Kidney (tissue), 14 donors: ENCODE measurements around the gene AP5M1. TPM values are rescaled to one million over a fixed set of nuclear protein-coding genes. Genes with fewer than 3 reads are reported as not detected.
"Not testable (repeated sequence)": the region's sequence is repeated elsewhere in the genome, so short reads cannot be mapped to it uniquely, and the experiment has no call there.

Source experiments
- DNase-seq, 5 donors: peaks; one replicate each; pipeline ENCODE4 v3.0.0-alpha.2; 2013 to 2020
- FAIRE-seq: peaks from 2 replicates; lab custom pipeline; 2012; peaks lifted over from hg19 to GRCh38; lab: Jason Lieb, UNC
- H3K27ac ChIP-seq, 2 donors: one replicate each; pipeline ENCODE4 v1.7.0; 2013; ENCODE audit warnings: low read depth in 2 of 2, low read length in 2 of 2, inconsistent platforms in 1 of 2
- H3K27me3 ChIP-seq: one replicate; pipeline ENCODE4 v1.7.1; 2013; ENCODE audit warnings: low read length, inconsistent platforms; ENCODE audit not compliant: control insufficient read depth, insufficient read depth
- H3K36me3 ChIP-seq, 3 donors: one replicate each; pipeline versions ENCODE4 v1.7.0 to v1.7.1; 2013; ENCODE audit warnings: low read length in 3 of 3, control low read depth in 1 of 3, inconsistent platforms in 1 of 3; ENCODE audit not compliant: insufficient read depth in 3 of 3, control insufficient read depth in 2 of 3
- H3K4me1 ChIP-seq, 3 donors: one replicate each; pipeline versions ENCODE4 v1.7.0 to v1.7.1; 2013; ENCODE audit warnings: low read length in 3 of 3, inconsistent platforms in 1 of 3, low read depth in 1 of 3; ENCODE audit not compliant: control insufficient read depth in 2 of 3, insufficient read depth in 2 of 3
- H3K4me3 ChIP-seq, 3 donors: one replicate each; pipeline versions ENCODE4 v1.7.0 to v1.8.1; 2013; ENCODE audit warnings: low read length in 3 of 3, control low read depth in 1 of 3, inconsistent platforms in 1 of 3
- H3K9ac ChIP-seq, 3 donors: one replicate each; pipeline versions ENCODE4 v1.7.0 to v1.7.1; 2013; ENCODE audit warnings: low read length in 3 of 3, control low read depth in 1 of 3, inconsistent platforms in 1 of 3
- H3K9me3 ChIP-seq, 3 donors: one replicate each; pipeline versions ENCODE4 v1.7.0 to v1.7.1; 2013; ENCODE audit warnings: low read length in 3 of 3, control low read depth in 1 of 3, inconsistent platforms in 1 of 3; ENCODE audit not compliant: control insufficient read depth in 2 of 3, insufficient read depth in 1 of 3
- intact Hi-C: fragments of 100-400 bp; cut with DNase I; formaldehyde crosslinking; loops from one replicate; pipeline ENCODE4 v1.11.1; 2022
- polyA plus RNA-seq: library from polyadenylated mRNA; stranded (reverse); fragments of 350-450 nt; fragmentation: Illumina TruSeq; extraction: RNeasy Lipid Tissue Mini Kit (QIAGEN cat#74804); gene quantifications from one replicate; pipeline ENCODE4 v1.2.3, GENCODE V29; 2014; ENCODE audit warnings: low read depth, low replicate concordance; ENCODE audit not compliant: insufficient read depth
- total RNA-seq: library from RNA; stranded (reverse); fragmentation: NEBNext Ultra II Directional; extraction: Animal tissue kit (Norgen Biotek cat#: 25700); gene quantifications from one replicate; pipeline ENCODE4 v1.2.1, GENCODE V29; 2021
- TF ChIP-seq, protein P1 (sequence below): IDR thresholded peaks from 3 replicates; pipeline ENCODE4 v1.5.1; 2012; ENCODE audit warnings: mild to moderate bottlenecking, moderate library complexity, borderline replicate concordance; ENCODE audit not compliant: insufficient read depth; ENCODE audit errors: extremely low read depth
- donor health status: control.
- donor health status: control.
- donor health status: control.
- donor health status: control.
- donor health status: control.
- donor health status: DM: yes; HTN: yes; CAD: no.
- donor health status: Normal renal cell carcinoma (clear cell type).

Gene AP5M1
- total and polyA plus RNA-seq, 2 donors from 2014 or later, result 18.3 to 49.4 TPM

DNA sequence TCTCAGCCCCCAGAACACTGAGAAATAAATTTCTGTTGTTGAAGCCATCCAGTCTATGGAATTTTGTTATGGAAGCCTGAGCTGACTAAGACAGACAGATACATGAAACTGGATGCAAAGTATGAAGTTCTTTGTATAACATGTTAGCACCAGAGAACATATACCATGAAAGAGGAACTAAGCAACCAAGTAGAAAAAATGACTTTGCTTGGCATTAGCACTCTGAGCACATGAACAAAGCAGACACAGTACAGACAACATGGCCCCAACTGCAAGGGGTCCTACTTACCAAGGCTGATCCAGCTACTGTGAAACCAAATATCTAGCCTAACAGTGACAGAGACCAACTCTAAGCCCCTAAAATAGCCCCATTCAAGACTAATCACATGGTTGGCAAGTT is 13.9 kb upstream of the AP5M1 start:
- Histone ChIP-seq H3K27ac (no peak overlapping the region), H3K4me1 (no peaks in the 10 kb centered on the region), H3K9me3 (no peaks in the 10 kb centered on the region), H3K4me3 (no peak overlapping the region), H3K9ac (no peak overlapping the region), H3K27me3 (no peaks in the 10 kb centered on the region), H3K36me3 (no peaks in the 10 kb centered on the region)
- intact Hi-C loops, result no loop called here
- no peak for DNase-seq
- TF ChIP-seq, protein P1, sequence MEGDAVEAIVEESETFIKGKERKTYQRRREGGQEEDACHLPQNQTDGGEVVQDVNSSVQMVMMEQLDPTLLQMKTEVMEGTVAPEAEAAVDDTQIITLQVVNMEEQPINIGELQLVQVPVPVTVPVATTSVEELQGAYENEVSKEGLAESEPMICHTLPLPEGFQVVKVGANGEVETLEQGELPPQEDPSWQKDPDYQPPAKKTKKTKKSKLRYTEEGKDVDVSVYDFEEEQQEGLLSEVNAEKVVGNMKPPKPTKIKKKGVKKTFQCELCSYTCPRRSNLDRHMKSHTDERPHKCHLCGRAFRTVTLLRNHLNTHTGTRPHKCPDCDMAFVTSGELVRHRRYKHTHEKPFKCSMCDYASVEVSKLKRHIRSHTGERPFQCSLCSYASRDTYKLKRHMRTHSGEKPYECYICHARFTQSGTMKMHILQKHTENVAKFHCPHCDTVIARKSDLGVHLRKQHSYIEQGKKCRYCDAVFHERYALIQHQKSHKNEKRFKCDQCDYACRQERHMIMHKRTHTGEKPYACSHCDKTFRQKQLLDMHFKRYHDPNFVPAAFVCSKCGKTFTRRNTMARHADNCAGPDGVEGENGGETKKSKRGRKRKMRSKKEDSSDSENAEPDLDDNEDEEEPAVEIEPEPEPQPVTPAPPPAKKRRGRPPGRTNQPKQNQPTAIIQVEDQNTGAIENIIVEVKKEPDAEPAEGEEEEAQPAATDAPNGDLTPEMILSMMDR, result no peak
- no peak for FAIRE-seq

DNA sequence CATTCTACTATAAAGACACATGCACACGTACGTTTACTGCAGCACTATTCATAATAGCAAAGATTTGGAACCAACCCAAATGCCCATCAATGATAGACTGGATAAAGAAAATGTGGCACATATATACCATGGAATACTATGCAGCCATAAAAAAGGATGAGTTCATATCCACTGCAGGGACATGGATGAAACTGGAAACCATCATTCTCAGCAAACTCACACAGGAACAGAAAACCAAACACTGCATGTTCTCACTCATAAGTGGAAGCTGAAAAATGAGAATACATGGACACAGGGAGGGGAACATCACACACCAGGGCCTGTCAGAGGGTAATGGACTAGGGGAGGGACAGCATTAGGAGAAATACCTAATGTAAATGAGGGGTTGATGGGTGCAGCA is 10.6 kb upstream of the AP5M1 start:
- H3K4me3 ChIP-seq, H3K36me3 ChIP-seq, FAIRE-seq, DNase-seq, H3K4me1 ChIP-seq, H3K9ac ChIP-seq, H3K27ac ChIP-seq, H3K9me3 ChIP-seq, H3K27me3 ChIP-seq, intact Hi-C loops: not testable (repeated sequence)

DNA sequence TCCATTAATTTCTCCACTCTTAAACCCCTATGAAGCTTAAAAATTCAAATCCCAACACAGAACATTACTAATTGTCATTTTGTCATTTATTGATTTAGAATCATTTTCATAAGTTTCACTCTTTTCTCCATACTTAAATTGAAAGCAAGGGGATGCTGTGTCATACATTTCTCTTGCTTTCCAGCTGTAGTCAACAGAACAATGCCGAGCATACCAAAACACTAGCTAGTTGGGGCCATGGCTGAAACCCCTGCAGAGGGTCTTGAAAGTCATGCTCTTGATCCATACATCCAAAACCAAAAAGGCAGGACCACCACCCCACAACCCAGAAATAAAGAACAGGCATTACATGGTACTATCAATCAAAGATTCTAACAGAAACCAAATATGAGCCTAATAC is 9.1 kb upstream of the AP5M1 start:
- FAIRE-seq (no peak), DNase-seq (no peak)
- Histone ChIP-seq H3K4me3 (no peak overlapping the region), H3K27me3 (no peaks in the 10 kb centered on the region), H3K36me3 (no peaks in the 10 kb centered on the region), H3K27ac (no peak overlapping the region), H3K4me1 (peaks cover 0 to 6% (median 0%) of the 10 kb centered on the region in 3 donors), H3K9me3 (no peaks in the 10 kb centered on the region), H3K9ac (no peak overlapping the region)
- TF ChIP-seq, protein P1, result no peak
- intact Hi-C loops, result no loop called here

DNA sequence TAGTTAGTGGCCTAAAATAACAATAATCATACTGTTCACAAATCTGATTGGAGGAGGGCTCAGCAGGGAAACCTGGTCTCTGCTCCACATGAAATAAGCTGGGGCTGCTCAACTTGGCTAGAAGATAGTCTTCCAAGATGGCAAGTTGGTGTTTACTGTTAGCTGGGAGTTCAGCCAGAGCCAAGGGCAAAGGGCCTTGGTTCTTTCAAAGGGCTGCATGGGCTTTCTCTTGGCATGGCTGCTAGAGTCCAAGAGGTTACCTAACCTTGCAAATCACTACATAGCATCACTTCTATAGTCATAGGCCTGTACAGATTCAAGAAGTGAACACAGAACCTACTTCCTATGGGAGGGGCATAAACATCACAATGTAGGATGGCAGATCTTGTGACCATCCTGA is 7.2 kb upstream of the AP5M1 start:
- H3K27me3 ChIP-seq, result no peaks in the 10 kb centered on the region
- H3K9ac ChIP-seq, result no peak overlapping the region
- FAIRE-seq (no peak), DNase-seq (no peak)
- H3K36me3 ChIP-seq, result no peaks in the 10 kb centered on the region
- H3K9me3 ChIP-seq, result no peaks in the 10 kb centered on the region
- H3K4me1 ChIP-seq, result peaks cover 0 to 6% (median 0%) of the 10 kb centered on the region in 3 donors
- intact Hi-C loops, result no loop called here
- TF ChIP-seq, protein P1, result no peak
- H3K4me3 ChIP-seq, result no peak overlapping the region
- no peak overlapping the region for H3K27ac ChIP-seq
